H1 (cell line): ENCODE results near the gene BCAS3.

Source experiments
- CHD2 ChIP-seq: IDR thresholded peaks from 2 replicates; pipeline ENCODE4 v1.6.1; 2012; ENCODE audit warnings: low read length, improper control_type of control experiment
- EZH2 ChIP-seq: fragments of 200-600 bp; sonication (generic); IDR thresholded peaks from 2 replicates; pipeline ENCODE4 v1.7.1; 2012; ENCODE audit warnings: low read depth, mild to moderate bottlenecking, moderate library complexity, low read length, inconsistent platforms; ENCODE audit not compliant: severe bottlenecking
- HDAC2 ChIP-seq, 2 experiments: fragments of 300-600 bp in 1 of 2; sonication (generic) in 1 of 2; IDR thresholded peaks; 2 replicates each; pipeline ENCODE4 v1.6.1; 2011 to 2012; ENCODE audit warnings: low read depth in 2 of 2, low read length in 2 of 2, mild to moderate bottlenecking in 2 of 2, moderate library complexity in 2 of 2, borderline replicate concordance in 1 of 2, inconsistent platforms in 1 of 2
- POLR2A ChIP-seq, 2 experiments: IDR thresholded peaks; 1 replicate in 1 of 2; 2 replicates in 1 of 2; pipeline ENCODE4 v1.6.1; 2011; ENCODE audit warnings: low read depth in 2 of 2, low read length in 2 of 2, mild to moderate bottlenecking in 2 of 2; ENCODE audit errors: control extremely low read depth in 1 of 2
- POLR2AphosphoS5 ChIP-seq: IDR thresholded peaks from 2 replicates; pipeline ENCODE4 v1.6.1; 2011; ENCODE audit warnings: low read depth, low read length
- SIRT6 ChIP-seq: IDR thresholded peaks from one replicate; pipeline ENCODE4 v1.7.1; 2012; ENCODE audit warnings: low read length, inconsistent platforms
- SIX5 ChIP-seq: IDR thresholded peaks from 2 replicates; pipeline ENCODE4 v1.6.1; 2011; ENCODE audit warnings: mild to moderate bottlenecking, low read depth, low read length
- SRF ChIP-seq: IDR thresholded peaks from 2 replicates; pipeline ENCODE4 v1.6.1; 2011; ENCODE audit warnings: mild to moderate bottlenecking, low read depth, low read length, moderate library complexity

DNA sequence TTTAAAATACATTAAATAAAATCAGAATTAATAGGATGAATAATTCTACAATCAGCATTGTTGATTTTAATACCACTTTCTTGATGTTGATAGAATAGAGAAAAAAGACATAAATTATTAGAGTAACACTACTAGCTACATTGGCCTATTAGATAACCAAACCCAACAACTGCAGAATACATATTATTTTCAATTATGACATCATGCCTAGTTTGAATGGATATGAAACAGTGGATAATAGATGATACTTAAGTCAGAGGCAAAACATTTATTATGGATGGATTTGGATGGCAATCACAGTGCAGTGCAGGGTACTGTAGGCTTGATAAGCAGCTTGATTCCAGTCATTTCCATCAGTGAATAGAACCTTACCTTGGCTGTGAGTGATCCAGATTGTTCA lies 293.1 kb downstream of the BCAS3 start:
- TF ChIP-seq SRF: no peak
- TF ChIP-seq POLR2A (IDR thresholded peaks at IDR 0.05; ENCODE audit: control extremely low read depth in 1 of 2, low read depth in 2 of 2, low read length in 2 of 2): no peak
- TF ChIP-seq POLR2AphosphoS5: no peak
- no peak for TF ChIP-seq HDAC2 (IDR thresholded peaks at IDR 0.05; ENCODE audit: borderline replicate concordance in 1 of 2, low read depth in 2 of 2, low read length in 2 of 2)
- no peak for TF ChIP-seq EZH2
- TF ChIP-seq SIRT6: no peak
- TF ChIP-seq SIX5: no peak
- no peak for TF ChIP-seq CHD2
